GM23338 (cell line): ENCODE data around the gene C1QL4. TPM values are rescaled to one million over a fixed set of nuclear protein-coding genes. Genes with fewer than 3 reads are reported as not detected.
"Not testable (repeated sequence)": the region's sequence is repeated elsewhere in the genome, so short reads cannot be mapped to it uniquely, and the experiment has no call there.

ENCODE experiments used
- ATAC-seq: fragments of 200-7000 bp; cut with Tn5 transposase; 3 replicates; pipeline ENCODE4 v1.9.1; 2020
- DNase-seq: peaks from one replicate; pipeline ENCODE4 v3.0.0-alpha.2; 2015; ENCODE audit warnings: low spot score
- H2AFZ ChIP-seq: fragments of 200-600 bp; sonication (generic); 2 replicates; pipeline ENCODE4 v1.8.0; 2016; ENCODE audit warnings: antibody characterized with exemption, mild to moderate bottlenecking, moderate library complexity
- H3F3A ChIP-seq: fragments of 200-600 bp; sonication (generic); replicated peaks from 2 replicates; pipeline ENCODE4 v1.8.0; 2017; ENCODE audit warnings: antibody characterized with exemption, mixed run types, low read depth
- H3K27ac ChIP-seq: fragments of 200-600 bp; sonication (generic); 2 replicates; pipeline ENCODE4 v1.6.1; 2016; ENCODE audit warnings: low read depth
- H3K27me3 ChIP-seq: fragments of 200-600 bp; sonication (generic); 2 replicates; pipeline ENCODE4 v1.8.0; 2016; ENCODE audit warnings: mild to moderate bottlenecking, mixed run types, moderate library complexity; ENCODE audit not compliant: insufficient read depth
- H3K36me3 ChIP-seq: fragments of 200-600 bp; sonication (generic); 2 replicates; pipeline ENCODE4 v1.8.0; 2016; ENCODE audit warnings: mild to moderate bottlenecking; ENCODE audit not compliant: insufficient read depth
- H3K4me1 ChIP-seq: fragments of 200-600 bp; sonication (generic); 2 replicates; pipeline ENCODE4 v1.8.0; 2016; ENCODE audit warnings: mild to moderate bottlenecking, moderate library complexity; ENCODE audit not compliant: insufficient read depth
- H3K4me2 ChIP-seq: fragments of 200-600 bp; sonication (generic); 2 replicates; pipeline ENCODE4 v1.7.1; 2017; ENCODE audit warnings: mixed run types
- H3K4me3 ChIP-seq: fragments of 200-600 bp; sonication (generic); 2 replicates; pipeline ENCODE4 v1.6.1; 2016; ENCODE audit warnings: mixed run types
- H3K79me2 ChIP-seq: fragments of 200-600 bp; sonication (generic); replicated peaks from 2 replicates; pipeline ENCODE4 v1.8.0; 2017; ENCODE audit warnings: mild to moderate bottlenecking; ENCODE audit not compliant: insufficient read depth
- H3K9me2 ChIP-seq: fragments of 200-600 bp; sonication (generic); 2 replicates; pipeline ENCODE4 v1.8.0; 2017; ENCODE audit not compliant: insufficient read depth
- H4K20me1 ChIP-seq: fragments of 200-600 bp; sonication (generic); replicated peaks from 2 replicates; pipeline ENCODE4 v1.8.0; 2017; ENCODE audit warnings: mild to moderate bottlenecking; ENCODE audit not compliant: insufficient read depth
- H3K27ac Mint-ChIP-seq: 2 replicates; pipeline ENCODE4 v1.8.0; 2020; ENCODE audit warnings: inconsistent platforms, mild to moderate bottlenecking, moderate library complexity, mixed read lengths
- H3K27me3 Mint-ChIP-seq: 3 replicates; pipeline ENCODE4 v1.8.0; 2022; ENCODE audit warnings: low read depth, mild to moderate bottlenecking, moderate library complexity, mixed read lengths, inconsistent platforms; ENCODE audit not compliant: insufficient read depth, poor library complexity
- H3K36me3 Mint-ChIP-seq: 3 replicates; pipeline ENCODE4 v1.8.0; 2021; ENCODE audit warnings: low read depth, mild to moderate bottlenecking, inconsistent platforms, moderate library complexity, mixed read lengths
- H3K4me1 Mint-ChIP-seq: 3 replicates; pipeline ENCODE4 v1.8.0; 2020; ENCODE audit warnings: mild to moderate bottlenecking, inconsistent platforms, mixed read lengths
- H3K4me3 Mint-ChIP-seq: 3 replicates; pipeline ENCODE4 v1.8.0; 2021; ENCODE audit warnings: moderate library complexity, mild to moderate bottlenecking, inconsistent platforms, mixed read lengths
- H3K9me3 Mint-ChIP-seq: 3 replicates; pipeline ENCODE4 v1.8.0; 2020; ENCODE audit warnings: moderate library complexity, mild to moderate bottlenecking, inconsistent platforms, mixed read lengths
- EZH2 ChIP-seq: fragments of 200-600 bp; sonication (generic); IDR thresholded peaks from one replicate; pipeline ENCODE4 v1.8.0; 2017; ENCODE audit warnings: antibody characterized with exemption, mild to moderate bottlenecking, low read depth; ENCODE audit not compliant: unreplicated experiment
- EZH2phosphoT487 ChIP-seq: fragments of 200-600 bp; sonication (generic); IDR thresholded peaks from one replicate; pipeline ENCODE4 v1.8.1; 2018; ENCODE audit warnings: antibody characterized with exemption; ENCODE audit not compliant: unreplicated experiment
- JUNB ChIP-seq: IDR thresholded peaks from one replicate; pipeline ENCODE4 v1.6.1; 2016; ENCODE audit warnings: antibody characterized with exemption; ENCODE audit not compliant: unreplicated experiment
- ZNF114 ChIP-seq: fragments of 250-450 bp; sonication (Bioruptor Pico); IDR thresholded peaks from 2 replicates; pipeline ENCODE4 v1.5.0; 2020; ENCODE audit warnings: mild to moderate bottlenecking, moderate library complexity
- ZNF331 ChIP-seq: fragments of 250-450 bp; sonication (Bioruptor Pico); IDR thresholded peaks from 2 replicates; pipeline ENCODE4 v1.5.0; 2020; ENCODE audit warnings: low read depth, mild to moderate bottlenecking, moderate library complexity
- polyA plus RNA-seq: library from polyadenylated mRNA; unstranded; fragments of >200 nt; fragmentation: Nextera tagmentation; extraction: Ambion mirVana; gene quantifications from 2 replicates; pipeline ENCODE4 v1.2.1, GENCODE V29; 2016
- total RNA-seq: library from RNA; depleted of rRNA; stranded (reverse); fragments of >200 nt; shearing (Covaris generic); gene quantifications from 2 replicates; pipeline ENCODE4 v1.2.3, GENCODE V29; 2014
- TF ChIP-seq, protein P1 (sequence below): IDR thresholded peaks from 2 replicates; pipeline ENCODE4 v1.6.1; 2016; ENCODE audit warnings: antibody characterized with exemption

The C1QL4 gene
- total and polyA plus RNA-seq, 2 experiments from 2014 or later, result not detected

GRCh38 chr12:49333778-49334177 lies 3.2 kb downstream of the C1QL4 start:
- H3K9me2 ChIP-seq, H3K4me3 Mint-ChIP-seq, H2AFZ ChIP-seq, ATAC-seq, H3K27ac ChIP-seq, H3K36me3 ChIP-seq, H3K4me3 ChIP-seq, H3K4me2 ChIP-seq, H3K79me2 ChIP-seq, DNase-seq, H3K27ac Mint-ChIP-seq, H3K9me3 Mint-ChIP-seq: not testable (repeated sequence)
- Histone ChIP-seq H3F3A (peaks cover 31% of the 10 kb centered on the region), H3K4me1 (peaks cover 23% of the 10 kb centered on the region), H4K20me1 (peaks cover 14% of the 10 kb centered on the region), H3K27me3 (peaks cover 78% of the 10 kb centered on the region)
- Mint-ChIP-seq H3K27me3 (peaks cover 80% of the 10 kb centered on the region), H3K4me1 (peaks cover 43% of the 10 kb centered on the region), H3K36me3 (peaks cover 22% of the 10 kb centered on the region)
- TF ChIP-seq EZH2, result peak; percentile 44

GRCh38 chr12:49332891-49333371 lies 4.1 kb downstream of the C1QL4 start:
- Mint-ChIP-seq H3K36me3 (peaks cover 24% of the 10 kb centered on the region), H3K4me3 (peak overlapping the region; percentile 78), H3K27ac (no peak overlapping the region), H3K27me3 (peaks cover 72% of the 10 kb centered on the region), H3K4me1 (peaks cover 35% of the 10 kb centered on the region), H3K9me3 (peaks cover 5% of the 10 kb centered on the region; the same call in 2 of the 3 replicates)
- no peak for TF ChIP-seq JUNB
- TF ChIP-seq EZH2phosphoT487, result peak; percentile 66
- TF ChIP-seq, protein P1, sequence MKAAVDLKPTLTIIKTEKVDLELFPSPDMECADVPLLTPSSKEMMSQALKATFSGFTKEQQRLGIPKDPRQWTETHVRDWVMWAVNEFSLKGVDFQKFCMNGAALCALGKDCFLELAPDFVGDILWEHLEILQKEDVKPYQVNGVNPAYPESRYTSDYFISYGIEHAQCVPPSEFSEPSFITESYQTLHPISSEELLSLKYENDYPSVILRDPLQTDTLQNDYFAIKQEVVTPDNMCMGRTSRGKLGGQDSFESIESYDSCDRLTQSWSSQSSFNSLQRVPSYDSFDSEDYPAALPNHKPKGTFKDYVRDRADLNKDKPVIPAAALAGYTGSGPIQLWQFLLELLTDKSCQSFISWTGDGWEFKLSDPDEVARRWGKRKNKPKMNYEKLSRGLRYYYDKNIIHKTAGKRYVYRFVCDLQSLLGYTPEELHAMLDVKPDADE, result no peak
- no peak for TF ChIP-seq ZNF114 (CRISPR knock-in tag)
- Histone ChIP-seq H3K4me3 (peak overlapping the region; percentile 56), H3K36me3 (0 out of 2 replicates have a peak, but pooled peaks cover under 1% of the 10 kb centered on the region), H3K27ac (no peak overlapping the region), H3K79me2 (no peaks in the 10 kb centered on the region), H4K20me1 (peaks cover 12% of the 10 kb centered on the region), H3K9me2 (no peaks in the 10 kb centered on the region), H3K4me2 (peak overlapping the region; percentile 87), H3F3A (peaks cover 23% of the 10 kb centered on the region), H3K27me3 (peaks cover 70% of the 10 kb centered on the region), H3K4me1 (peaks cover 14% of the 10 kb centered on the region), H2AFZ (peak overlapping the region; percentile 84; the same call in 1 of the 2 replicates)
- ATAC-seq, result peak; percentile 3
- DNase-seq, result peak; percentile 49

DNA sequence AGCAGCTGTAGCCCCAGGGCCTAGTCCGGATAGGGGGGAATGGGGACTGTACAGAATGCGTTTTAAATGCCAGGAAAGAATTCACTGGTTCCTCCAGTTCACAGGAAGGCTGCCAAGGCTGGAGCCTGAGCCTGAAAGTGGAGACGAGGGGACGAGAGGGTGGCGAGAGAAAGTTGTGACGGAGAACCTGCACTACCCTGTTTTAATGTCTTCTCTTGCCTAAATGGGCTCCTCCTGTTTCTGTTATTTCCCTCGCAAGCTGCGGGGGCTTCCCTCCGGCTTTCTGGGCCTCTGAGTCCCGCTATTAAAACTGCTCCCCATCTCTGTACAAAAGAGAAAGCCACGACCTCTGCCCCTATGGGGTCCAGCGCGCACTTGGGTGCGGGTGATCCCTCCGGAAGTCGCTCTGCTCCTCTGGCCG lies 4.5 kb downstream of the C1QL4 start:
- Histone ChIP-seq H2AFZ (no peak overlapping the region), H3K4me1 (peaks cover 9% of the 10 kb centered on the region), H3K36me3 (0 out of 2 replicates have a peak, but pooled peaks cover 5% of the 10 kb centered on the region), H3K27me3 (peaks cover 65% of the 10 kb centered on the region), H3K9me2 (no peaks in the 10 kb centered on the region), H3K79me2 (no peaks in the 10 kb centered on the region), H3K27ac (no peak overlapping the region), H3F3A (peaks cover 22% of the 10 kb centered on the region), H3K4me2 (peak overlapping the region; percentile 87), H4K20me1 (peaks cover 8% of the 10 kb centered on the region), H3K4me3 (peak overlapping the region; percentile 56)
- peak; percentile 9 for ATAC-seq
- Mint-ChIP-seq H3K4me1 (peaks cover 30% of the 10 kb centered on the region), H3K4me3 (peak overlapping the region; percentile 78), H3K27ac (no peak overlapping the region), H3K27me3 (peaks cover 67% of the 10 kb centered on the region), H3K9me3 (peaks cover 5% of the 10 kb centered on the region; the same call in 2 of the 3 replicates), H3K36me3 (peaks cover 29% of the 10 kb centered on the region)
- peak; percentile 63 for TF ChIP-seq EZH2
- TF ChIP-seq ZNF331 (CRISPR knock-in tag), result no peak
- DNase-seq, result peak; percentile 43
